Measurements from ENCODE around the gene ANKFY1. TPM values are rescaled to one million over a fixed set of nuclear protein-coding genes. Genes with fewer than 3 reads are reported as not detected.

The ANKFY1 gene
- 10 to 100 TPM; 76.9 to 78.4 TPM for total RNA-seq

DNA sequence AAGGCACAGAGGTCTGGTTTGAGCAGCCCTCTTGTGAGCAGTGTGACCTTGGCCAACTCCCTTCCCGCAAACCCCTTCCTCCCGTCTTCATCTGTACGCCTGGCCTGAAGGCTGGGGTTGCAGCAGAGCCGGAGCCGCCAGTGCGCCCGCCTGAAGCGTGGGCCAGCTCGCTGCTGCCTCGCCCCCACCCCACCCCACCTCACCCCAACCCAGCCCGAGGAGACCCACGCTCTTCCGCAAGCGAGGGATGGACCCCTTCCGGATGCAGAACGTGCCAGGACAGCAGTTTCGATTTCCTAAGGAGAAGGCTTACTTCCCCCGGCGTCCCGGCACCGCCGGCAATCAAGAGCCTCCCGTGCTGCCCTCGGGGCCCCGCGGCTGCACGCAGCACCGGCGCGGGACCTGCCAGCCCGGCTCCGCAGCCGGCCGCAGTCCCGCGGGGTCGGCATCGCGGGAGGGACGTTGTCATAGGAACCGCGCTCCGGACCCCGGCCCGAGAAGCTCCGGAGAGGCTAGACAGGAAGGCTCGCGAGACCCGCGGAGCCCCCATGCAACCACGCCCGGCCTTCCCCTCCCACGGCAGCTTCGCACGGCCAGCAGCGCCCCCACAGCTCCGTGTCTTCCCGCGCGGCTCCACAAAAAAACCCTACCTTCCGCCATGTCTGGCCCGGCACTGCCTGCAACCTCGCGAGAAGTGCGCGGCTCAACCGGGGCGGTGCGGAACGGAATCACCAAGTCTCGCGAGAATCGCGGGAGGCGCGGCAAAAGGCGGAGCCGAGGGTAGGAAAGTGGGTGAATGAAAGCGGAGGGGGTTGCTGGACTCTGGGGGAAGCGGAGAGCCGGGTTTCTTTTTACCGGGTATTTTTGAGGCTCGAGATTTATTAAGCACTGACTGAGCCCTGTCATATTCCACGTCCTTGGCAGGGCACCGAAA is at the start of gene ANKFY1:
Gene ANKFY1 (minus strand): TSS at position 698 of the 934 bp plus-strand sequence. CDS start 38 bp downstream, at position 660.
- peaks cover 36% of the 10 kb centered on the region for H3K4me1 Mint-ChIP-seq
- peak within 1 kb of the TSS; percentile 86 for H3K4me3 Mint-ChIP-seq
- peaks cover 7% of the 10 kb centered on the region for H3K9me3 Mint-ChIP-seq

GRCh38 chr17:4310354-4311060 is 46.7 kb upstream of the ANKFY1 start:
- Mint-ChIP-seq H3K36me3 (peaks cover 3% of the 10 kb centered on the region), H3K4me3 (no peak overlapping the region), H3K27ac (no peak overlapping the region), H3K27me3 (no peaks in the 10 kb centered on the region), H3K9me3 (no peaks in the 10 kb centered on the region), H3K4me1 (peaks cover 28% of the 10 kb centered on the region)
- POLR2A ChIA-PET = no interaction called here
- no peak for DNase-seq
- no peak for ATAC-seq (ENCODE audit: low read depth)

More for the DNA sequence above, at the start of gene ANKFY1:
- DNase-seq (peak; percentile 99), ATAC-seq (ENCODE audit: low read depth) (peak; percentile 95)
- peak within 1 kb of the TSS; percentile 97 for H3K27ac Mint-ChIP-seq
- POLR2A ChIA-PET = interaction anchor here (0.6 to 1.9 kb wide), 10 partner anchors 9 to 683 kb away, joined by 3 to 8 read pairs (median 3); partner anchors contain the start of gene UBE2G1
- H3K27me3 Mint-ChIP-seq = no peaks in the 10 kb centered on the region
- H3K36me3 Mint-ChIP-seq = peaks cover 39% of the 10 kb centered on the region

- Mint-ChIP-seq H3K27me3 (no peaks in the 10 kb centered on the region), H3K36me3 (peaks cover 3% of the 10 kb centered on the region), H3K9me3 (no peaks in the 10 kb centered on the region), H3K4me3 (no peak overlapping the region), H3K27ac (no peak overlapping the region), H3K4me1 (peaks cover 26% of the 10 kb centered on the region)
- POLR2A ChIA-PET = interaction anchor here (1.0 kb wide), 1 partner anchor 8 kb away, joined by 3 read pairs; no protein-coding TSS in a partner anchor
- no peak for DNase-seq
- ATAC-seq (ENCODE audit: low read depth) = no peak
Observed at GRCh38 chr17:4309897-4310296, 46.1 kb upstream of the ANKFY1 start.

GRCh38 chr17:4307179-4307930 is 43.6 kb upstream of the ANKFY1 start:
- no peaks in the 10 kb centered on the region for H3K27me3 Mint-ChIP-seq
- no peaks in the 10 kb centered on the region for H3K9me3 Mint-ChIP-seq
- H3K36me3 Mint-ChIP-seq = peaks cover 2% of the 10 kb centered on the region
- no peak overlapping the region for H3K4me3 Mint-ChIP-seq
- POLR2A ChIA-PET = interaction anchor here (0.6 kb wide), 1 partner anchor 77 kb away, joined by 3 read pairs; no protein-coding TSS in a partner anchor
- H3K4me1 Mint-ChIP-seq = peaks cover 14% of the 10 kb centered on the region
- H3K27ac Mint-ChIP-seq = no peak overlapping the region
- ATAC-seq (ENCODE audit: low read depth) (no peak), DNase-seq (no peak)

- H3K4me3 Mint-ChIP-seq = no peak overlapping the region
- H3K36me3 Mint-ChIP-seq = peaks cover 5% of the 10 kb centered on the region
- H3K27me3 Mint-ChIP-seq = no peaks in the 10 kb centered on the region
- no peak for DNase-seq
- H3K27ac Mint-ChIP-seq = no peak overlapping the region
- ATAC-seq (ENCODE audit: low read depth) = no peak
- H3K4me1 Mint-ChIP-seq = peaks cover 14% of the 10 kb centered on the region
- H3K9me3 Mint-ChIP-seq = no peaks in the 10 kb centered on the region
- POLR2A ChIA-PET = no interaction called here
Observed at GRCh38 chr17:4305224-4305623, 41.4 kb upstream of the ANKFY1 start.

DNA sequence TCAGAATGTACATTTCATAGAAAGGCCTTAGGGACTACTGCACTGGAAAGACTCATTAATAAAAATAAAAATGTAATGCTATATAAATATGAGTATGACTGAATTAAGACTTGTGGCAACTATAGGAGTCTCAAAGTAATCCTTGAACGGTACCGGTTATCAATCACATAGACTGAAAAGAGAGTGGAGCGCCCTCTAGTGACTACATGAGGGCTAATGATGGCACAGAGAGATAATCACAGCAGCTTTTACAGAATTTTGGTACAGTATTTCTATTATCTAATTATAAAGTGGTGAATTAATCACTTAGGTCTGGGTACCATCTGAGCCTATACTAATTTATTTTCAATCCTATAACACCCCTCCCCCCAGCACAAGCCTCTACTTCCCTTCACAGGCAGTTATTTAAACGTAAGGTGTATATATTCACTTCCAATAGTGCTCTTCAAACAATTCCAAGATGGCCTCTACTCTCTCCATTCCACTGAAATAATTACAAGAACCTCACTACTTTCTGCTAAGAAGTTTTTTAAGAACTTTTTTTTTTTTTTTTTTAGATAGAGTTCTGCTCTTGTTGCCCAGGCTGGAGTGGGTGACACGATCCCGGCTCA is 40.7 kb upstream of the ANKFY1 start:
- peaks cover 10% of the 10 kb centered on the region for H3K4me1 Mint-ChIP-seq
- no peaks in the 10 kb centered on the region for H3K27me3 Mint-ChIP-seq
- no peak overlapping the region for H3K4me3 Mint-ChIP-seq
- POLR2A ChIA-PET = no interaction called here
- no peaks in the 10 kb centered on the region for H3K9me3 Mint-ChIP-seq
- H3K27ac Mint-ChIP-seq = no peak overlapping the region
- peaks cover 3% of the 10 kb centered on the region for H3K36me3 Mint-ChIP-seq
- DNase-seq = no peak
- peak; percentile 83 for ATAC-seq (ENCODE audit: low read depth)

GRCh38 chr17:4301066-4301465 is 37.3 kb upstream of the ANKFY1 start:
- POLR2A ChIA-PET = no interaction called here
- H3K9me3 Mint-ChIP-seq = no peaks in the 10 kb centered on the region
- no peak overlapping the region for H3K27ac Mint-ChIP-seq

GRCh38 chr17:4297351-4297750 is 33.6 kb upstream of the ANKFY1 start:
- DNase-seq = no peak
- ATAC-seq (ENCODE audit: low read depth) = no peak
- peaks cover 16% of the 10 kb centered on the region for H3K36me3 Mint-ChIP-seq
- no peaks in the 10 kb centered on the region for H3K27me3 Mint-ChIP-seq
- H3K9me3 Mint-ChIP-seq = no peaks in the 10 kb centered on the region
- POLR2A ChIA-PET = no interaction called here
- no peaks in the 10 kb centered on the region for H3K4me1 Mint-ChIP-seq
- H3K27ac Mint-ChIP-seq = no peak overlapping the region
- no peak overlapping the region for H3K4me3 Mint-ChIP-seq

More at GRCh38 chr17:4301066-4301465, 37.3 kb upstream of the ANKFY1 start:
- Mint-ChIP-seq H3K36me3 (peaks cover 10% of the 10 kb centered on the region), H3K4me3 (no peak overlapping the region), H3K4me1 (peaks cover 3% of the 10 kb centered on the region), H3K27me3 (no peaks in the 10 kb centered on the region)
- DNase-seq = no peak
- no peak for ATAC-seq (ENCODE audit: low read depth)

GRCh38 chr17:4295686-4296085 is 31.9 kb upstream of the ANKFY1 start:
- Mint-ChIP-seq H3K36me3 (peaks cover 16% of the 10 kb centered on the region), H3K4me3 (no peak overlapping the region), H3K27me3 (no peaks in the 10 kb centered on the region), H3K9me3 (no peaks in the 10 kb centered on the region), H3K27ac (no peak overlapping the region), H3K4me1 (no peaks in the 10 kb centered on the region)
- ATAC-seq (ENCODE audit: low read depth) (no peak), DNase-seq (no peak)
- POLR2A ChIA-PET = no interaction called here

DNA sequence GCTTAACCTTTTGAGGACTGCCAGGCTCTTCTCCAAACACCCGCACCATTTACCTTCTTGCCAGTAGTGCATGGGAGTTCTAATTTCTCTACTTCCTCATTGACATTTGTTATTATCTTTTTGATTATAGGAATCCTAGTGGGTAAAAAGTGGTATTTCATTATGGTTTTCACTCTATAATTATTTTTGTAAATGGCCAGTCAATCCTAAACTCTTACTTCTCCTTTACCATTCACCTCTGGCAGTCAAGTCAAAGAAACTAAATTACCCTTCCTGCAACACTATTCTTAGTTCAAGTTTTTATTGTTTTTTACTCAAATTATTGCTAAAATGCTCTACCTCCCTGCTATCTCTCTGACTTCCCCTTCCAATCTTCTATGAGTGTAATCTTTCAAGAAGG is 29.8 kb upstream of the ANKFY1 start:
- Mint-ChIP-seq H3K27ac (no peak overlapping the region), H3K27me3 (no peaks in the 10 kb centered on the region), H3K4me1 (no peaks in the 10 kb centered on the region), H3K9me3 (no peaks in the 10 kb centered on the region), H3K36me3 (peaks cover 12% of the 10 kb centered on the region), H3K4me3 (no peak overlapping the region)
- DNase-seq (no peak), ATAC-seq (ENCODE audit: low read depth) (no peak)
- POLR2A ChIA-PET = no interaction called here

- POLR2A ChIA-PET = no interaction called here
- H3K4me3 Mint-ChIP-seq = no peak overlapping the region
- H3K36me3 Mint-ChIP-seq = peaks cover 4% of the 10 kb centered on the region
Observed at GRCh38 chr17:4287710-4288109, 23.9 kb upstream of the ANKFY1 start.

GRCh38 chr17:4276514-4276913 is 12.7 kb upstream of the ANKFY1 start:
- H3K9me3 Mint-ChIP-seq = no peaks in the 10 kb centered on the region
- POLR2A ChIA-PET = no interaction called here
- ATAC-seq (ENCODE audit: low read depth) (no peak), DNase-seq (no peak)
- no peak overlapping the region for H3K4me3 Mint-ChIP-seq
- H3K27me3 Mint-ChIP-seq = no peaks in the 10 kb centered on the region
- H3K4me1 Mint-ChIP-seq = peaks cover 14% of the 10 kb centered on the region
- H3K36me3 Mint-ChIP-seq = peaks cover 15% of the 10 kb centered on the region
- H3K27ac Mint-ChIP-seq = no peak overlapping the region

More at GRCh38 chr17:4287710-4288109, 23.9 kb upstream of the ANKFY1 start:
- no peaks in the 10 kb centered on the region for H3K27me3 Mint-ChIP-seq
- DNase-seq (no peak), ATAC-seq (ENCODE audit: low read depth) (no peak)
- no peaks in the 10 kb centered on the region for H3K4me1 Mint-ChIP-seq
- no peak overlapping the region for H3K27ac Mint-ChIP-seq
- no peaks in the 10 kb centered on the region for H3K9me3 Mint-ChIP-seq

DNA sequence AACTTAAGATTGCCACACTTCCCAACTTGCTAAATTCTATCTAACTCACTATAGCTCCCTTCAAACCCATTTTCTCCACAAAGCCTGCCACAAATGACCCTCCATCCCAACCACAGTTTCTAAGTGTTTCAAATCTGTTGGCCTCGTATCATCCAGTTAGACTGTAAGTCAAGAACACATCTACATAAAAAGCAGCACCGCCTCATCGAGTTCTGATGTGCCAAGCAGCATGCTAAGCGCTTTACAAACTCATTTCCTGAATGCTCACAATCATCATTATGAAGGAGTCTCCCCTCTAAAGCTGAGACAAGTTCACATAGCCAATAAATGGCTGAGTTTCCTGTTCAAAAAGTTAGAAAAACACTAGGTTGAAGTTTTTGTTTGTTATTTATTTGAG is 9.2 kb upstream of the ANKFY1 start:
- POLR2A ChIA-PET = interaction anchor here (0.6 to 1.4 kb wide), 4 partner anchors 8 to 63 kb away, joined by 3 read pairs; partner anchors contain the start of gene ANKFY1
- H3K36me3 Mint-ChIP-seq = peaks cover 13% of the 10 kb centered on the region

More for the DNA sequence above, 9.2 kb upstream of the ANKFY1 start:
- Mint-ChIP-seq H3K4me1 (peaks cover 14% of the 10 kb centered on the region), H3K27ac (no peak overlapping the region), H3K27me3 (no peaks in the 10 kb centered on the region), H3K4me3 (no peak overlapping the region), H3K9me3 (no peaks in the 10 kb centered on the region)
- no peak for DNase-seq
- no peak for ATAC-seq (ENCODE audit: low read depth)
